Activated CD4-positive, alpha-beta T cell treated with anti-CD3 and anti-CD28 coated beads, Interleukin-2, amount 10 ng/mL, durations not matched to agents 7 days and 5 days (primary cell): ENCODE results near the gene HYAL2. TPM values are rescaled to one million over a fixed set of nuclear protein-coding genes. Genes with fewer than 3 reads are reported as not detected.

Experiments
- CTCF ChIA-PET: fragments of 350-600 bp; sonication (Branson Sonifier 250); formaldehyde crosslinking; loops from one replicate; lab custom pipeline; 2021; ENCODE audit warnings: antibody characterized with exemption; lab: Charles Lee
- POLR2A ChIA-PET: fragments of 350-600 bp; sonication (Branson Sonifier 250); formaldehyde crosslinking; loops from one replicate; lab custom pipeline; 2021; ENCODE audit warnings: antibody characterized with exemption; lab: Charles Lee
- DNase-seq: peaks from one replicate; pipeline ENCODE4 v3.0.0-alpha.2; 2020
- H3K27ac Mint-ChIP-seq: one replicate; pipeline ENCODE4 v1.8.0; 2021; ENCODE audit warnings: mild to moderate bottlenecking, moderate library complexity, mixed read lengths
- H3K27me3 Mint-ChIP-seq: one replicate; pipeline ENCODE4 v1.8.0; 2021; ENCODE audit warnings: mixed read lengths
- H3K36me3 Mint-ChIP-seq: one replicate; pipeline ENCODE4 v1.8.0; 2021; ENCODE audit warnings: low read depth, mixed read lengths
- H3K4me1 Mint-ChIP-seq: one replicate; pipeline ENCODE4 v1.8.0; 2021; ENCODE audit warnings: mixed read lengths
- H3K4me3 Mint-ChIP-seq: one replicate; pipeline ENCODE4 v1.8.0; 2021; ENCODE audit warnings: mild to moderate bottlenecking, moderate library complexity, mixed read lengths
- H3K9me3 Mint-ChIP-seq: one replicate; pipeline ENCODE4 v1.8.0; 2021; ENCODE audit warnings: mixed read lengths
- total RNA-seq, 2 experiments: library from RNA; stranded (reverse); gene quantifications; one replicate each; pipeline ENCODE4 v1.2.3, GENCODE V29; 2021

The HYAL2 gene
- total RNA-seq, 2 experiments from 2014 or later = 4.3 to 5.7 TPM

DNA sequence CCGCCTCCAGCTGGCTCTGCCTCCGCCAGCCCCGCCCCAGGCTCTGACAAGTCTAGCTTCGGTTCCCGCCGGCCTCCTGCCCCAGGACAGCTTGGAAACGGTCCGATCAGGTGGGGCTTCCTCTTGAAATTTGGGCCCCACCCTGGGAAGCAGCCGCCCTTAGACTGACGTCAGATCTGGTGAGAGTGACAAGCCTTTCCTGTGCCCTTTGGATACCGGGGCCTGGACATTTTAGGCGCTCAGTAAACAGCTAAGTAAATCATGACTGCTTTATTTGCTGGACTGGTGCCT, 23.0 kb downstream of the HYAL2 start:
- Mint-ChIP-seq H3K36me3 (peaks cover 1% of the 10 kb centered on the region), H3K4me3 (peak overlapping the region; percentile 95), H3K27me3 (no peaks in the 10 kb centered on the region), H3K4me1 (peaks cover 30% of the 10 kb centered on the region), H3K27ac (peak overlapping the region; percentile 100), H3K9me3 (no peaks in the 10 kb centered on the region)
- DNase-seq = no peak
- POLR2A ChIA-PET = interaction anchor here (0.7 to 1.1 kb wide), 2 partner anchors 38 to 51 kb away, joined by 3 read pairs; partner anchors contain the start of genes CYB561D2 and NPRL2
- CTCF ChIA-PET = interaction anchor here (0.7 to 4.5 kb wide), 15 partner anchors 10 to 105 kb away, joined by 3 to 21 read pairs (median 6); partner anchors contain the start of genes GNAI2, HYAL2, RASSF1 and TUSC2

DNA sequence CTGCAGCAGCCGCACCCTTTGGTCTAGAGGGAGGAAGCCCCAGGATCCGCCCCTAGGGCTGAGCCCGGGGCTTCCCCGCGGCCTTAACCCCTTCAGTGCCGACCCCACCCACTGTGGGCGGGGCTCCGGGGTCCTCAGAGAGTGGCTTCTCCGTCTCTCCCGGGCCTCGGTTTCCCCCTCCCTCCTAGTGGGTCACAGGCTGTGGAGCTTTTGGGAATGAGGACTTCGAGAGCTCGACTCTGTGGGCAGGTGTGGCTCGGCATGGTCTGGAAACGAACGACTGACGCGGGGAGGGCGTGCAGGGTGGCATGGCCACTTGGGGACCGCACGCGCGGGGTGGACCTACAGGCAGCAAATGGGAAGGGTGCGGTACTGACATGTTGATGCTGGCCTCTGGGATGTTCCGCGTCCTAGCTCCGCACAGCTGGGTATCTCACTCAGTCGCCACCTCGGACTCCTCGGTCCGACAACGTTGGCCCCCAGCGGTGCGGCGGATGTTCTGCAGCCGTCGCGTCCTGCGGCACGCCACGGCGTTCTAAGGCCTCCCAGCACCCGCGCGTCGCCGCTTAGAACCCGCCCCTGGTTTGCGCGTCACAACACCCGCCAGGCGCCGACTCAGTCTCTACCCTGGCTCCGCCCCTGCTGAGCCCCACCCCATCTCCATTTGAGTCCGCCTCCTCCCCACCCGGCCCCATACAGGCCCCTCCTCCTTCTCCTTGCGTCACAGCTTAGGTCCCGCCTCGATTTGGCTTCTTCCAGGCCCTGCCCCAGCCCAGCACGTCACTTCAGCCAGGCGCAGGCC, 23.5 kb downstream of the HYAL2 start, which contains the start of the genes HYAL3 and NAA80:
Gene HYAL3 (minus strand): TSS at position 570 of the 802 bp plus-strand sequence. CDS start 3,803 bp downstream, outside the sequence.
Gene NAA80 (minus strand): TSS at position 570 of the 802 bp plus-strand sequence. CDS start 1,942 bp downstream, outside the sequence.
- Mint-ChIP-seq H3K4me3 (peak within 1 kb of the TSS; percentile 95), H3K36me3 (peaks cover 1% of the 10 kb centered on the region), H3K27me3 (no peaks in the 10 kb centered on the region), H3K27ac (peak within 1 kb of the TSS; percentile 100), H3K9me3 (no peaks in the 10 kb centered on the region), H3K4me1 (peaks cover 30% of the 10 kb centered on the region)
- ChIA-PET POLR2A (interaction anchor here (0.7 to 1.1 kb wide), 2 partner anchors 38 to 52 kb away, joined by 3 read pairs; partner anchors contain the start of genes CYB561D2 and NPRL2), CTCF (interaction anchor here (0.7 to 4.5 kb wide), 19 partner anchors 10 to 293 kb away, joined by 3 to 21 read pairs (median 6); partner anchors contain the start of genes CYB561D2, GNAI2, HYAL2 and LSMEM2)
- peak; percentile 99 for DNase-seq

GRCh38 chr3:50297896-50298725, 24.4 kb downstream of the HYAL2 start:
- peak; percentile 8 for DNase-seq
- Mint-ChIP-seq H3K27me3 (no peaks in the 10 kb centered on the region), H3K9me3 (no peaks in the 10 kb centered on the region), H3K36me3 (peaks cover 1% of the 10 kb centered on the region), H3K4me3 (peak overlapping the region; percentile 95), H3K27ac (peak overlapping the region; percentile 100), H3K4me1 (peaks cover 35% of the 10 kb centered on the region)
- POLR2A ChIA-PET = no interaction called here
- CTCF ChIA-PET = interaction anchor here (0.6 to 4.5 kb wide), 15 partner anchors 9 to 294 kb away, joined by 3 to 21 read pairs (median 6); partner anchors contain the start of genes CYB561D2, GNAI2, HYAL2 and LSMEM2

GRCh38 chr3:50297384-50297775, 25.2 kb downstream of the HYAL2 start:
- H3K9me3 Mint-ChIP-seq = no peaks in the 10 kb centered on the region
- H3K36me3 Mint-ChIP-seq = peaks cover 1% of the 10 kb centered on the region
- peak overlapping the region; percentile 100 for H3K27ac Mint-ChIP-seq
- no peaks in the 10 kb centered on the region for H3K27me3 Mint-ChIP-seq
- no peak for DNase-seq
- ChIA-PET POLR2A (interaction anchor here (0.6 kb wide), 1 partner anchor 28 kb away, joined by 5 read pairs; the partner anchor contains the start of gene SEMA3B), CTCF (interaction anchor here (0.6 to 4.5 kb wide), 7 partner anchors 9 to 68 kb away, joined by 3 to 21 read pairs (median 4); partner anchors contain the start of genes HYAL2 and LSMEM2)
- H3K4me3 Mint-ChIP-seq = peak overlapping the region; percentile 95
- peaks cover 41% of the 10 kb centered on the region for H3K4me1 Mint-ChIP-seq

DNA sequence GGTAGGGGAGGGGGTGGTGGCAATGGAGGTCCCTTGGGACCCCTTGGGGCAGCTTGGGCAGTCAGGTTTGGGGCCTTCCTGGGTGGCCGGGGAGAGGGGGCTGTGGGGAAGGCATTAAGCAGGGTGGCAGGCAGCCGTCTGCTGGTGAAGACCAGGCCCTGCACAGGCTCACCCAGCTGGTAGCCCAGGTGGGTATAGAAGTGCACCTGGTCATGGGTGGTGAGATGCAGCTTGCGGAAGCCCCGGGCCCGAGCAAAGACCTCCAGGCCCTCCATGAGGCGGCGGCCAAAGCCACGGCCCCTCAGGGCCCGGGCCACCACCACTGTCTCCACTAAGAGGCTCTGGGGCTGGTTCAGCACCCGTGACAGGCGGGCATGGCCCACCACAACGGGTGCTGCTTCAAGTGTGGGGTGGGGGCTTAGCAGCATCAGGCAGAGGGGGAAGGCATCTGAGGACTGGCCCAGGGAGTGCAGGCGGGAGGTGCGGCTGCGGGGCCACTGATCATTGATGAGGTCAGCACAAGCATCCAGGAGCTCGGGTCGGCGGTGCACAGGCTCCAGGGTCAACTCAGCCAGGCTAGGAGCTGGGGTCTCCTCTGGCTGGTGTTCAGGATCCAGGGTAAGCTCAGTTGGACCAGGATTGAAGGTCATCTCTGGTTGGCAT, 25.7 kb downstream of the HYAL2 start:
- DNase-seq = peak; percentile 6
- POLR2A ChIA-PET = interaction anchor here (0.6 kb wide), 1 partner anchor 28 kb away, joined by 5 read pairs; the partner anchor contains the start of gene SEMA3B
- CTCF ChIA-PET = interaction anchor here (0.6 to 4.5 kb wide), 5 partner anchors 10 to 68 kb away, joined by 3 to 21 read pairs (median 4); partner anchors contain the start of gene HYAL2
- Mint-ChIP-seq H3K4me3 (no peak overlapping the region), H3K9me3 (no peaks in the 10 kb centered on the region), H3K36me3 (peaks cover 1% of the 10 kb centered on the region), H3K4me1 (peaks cover 42% of the 10 kb centered on the region), H3K27me3 (no peaks in the 10 kb centered on the region), H3K27ac (peak overlapping the region; percentile 71)

DNA sequence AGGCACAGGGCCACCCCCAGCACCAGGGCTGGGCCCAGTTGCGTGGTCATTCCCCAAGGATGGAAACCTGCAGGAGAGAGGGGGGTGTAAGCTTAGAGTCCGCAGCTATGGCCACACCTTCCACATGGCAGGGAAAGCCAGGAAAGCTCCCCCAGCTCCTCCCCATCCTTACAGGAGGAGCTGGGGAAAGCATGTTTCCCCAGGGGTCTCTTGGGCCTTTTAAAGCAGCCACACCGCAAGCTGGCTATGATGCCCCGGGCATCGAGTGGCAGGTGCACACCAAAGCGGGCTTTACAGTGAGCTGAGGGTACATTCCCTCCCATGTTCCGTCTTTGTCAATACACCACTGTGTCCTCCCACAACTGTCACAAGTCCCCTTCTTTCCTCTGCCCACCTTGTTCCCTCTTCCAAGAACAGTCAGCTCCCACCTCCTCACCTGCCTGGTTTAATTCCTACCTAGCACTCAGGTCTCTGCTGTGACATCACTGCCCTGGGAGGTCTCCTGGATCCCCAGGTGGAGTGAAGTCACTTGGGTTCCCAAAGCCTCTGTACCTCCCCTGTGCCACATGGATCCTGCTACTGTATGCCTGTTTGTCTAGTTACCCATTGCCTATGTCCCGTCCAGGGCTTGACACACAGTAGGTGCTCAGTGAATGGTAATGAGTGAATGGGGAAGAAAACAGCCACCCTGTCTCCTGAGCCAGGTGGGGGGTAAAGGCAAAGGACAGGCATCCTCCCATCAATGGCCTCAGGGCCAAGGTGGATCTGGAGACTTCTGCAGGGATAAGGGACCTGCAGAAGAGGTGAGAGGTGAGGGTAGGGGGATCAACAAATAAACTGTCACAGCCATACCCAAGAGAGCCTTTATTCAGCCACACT, 26.8 kb downstream of the HYAL2 start:
- peaks cover 44% of the 10 kb centered on the region for H3K4me1 Mint-ChIP-seq
- no peaks in the 10 kb centered on the region for H3K9me3 Mint-ChIP-seq
- POLR2A ChIA-PET = no interaction called here
- CTCF ChIA-PET = interaction anchor here (1.0 to 4.5 kb wide), 5 partner anchors 26 to 55 kb away, joined by 3 to 21 read pairs (median 5); partner anchors contain the start of genes CYB561D2, HYAL2 and NPRL2
- no peaks in the 10 kb centered on the region for H3K27me3 Mint-ChIP-seq
- H3K36me3 Mint-ChIP-seq = peaks cover 1% of the 10 kb centered on the region
- H3K4me3 Mint-ChIP-seq = no peak overlapping the region
- no peak overlapping the region for H3K27ac Mint-ChIP-seq
- DNase-seq = no peak

- Mint-ChIP-seq H3K27ac (peak overlapping the region; percentile 9), H3K9me3 (no peaks in the 10 kb centered on the region), H3K36me3 (peaks cover 1% of the 10 kb centered on the region), H3K27me3 (no peaks in the 10 kb centered on the region), H3K4me3 (no peak overlapping the region), H3K4me1 (peaks cover 40% of the 10 kb centered on the region)
- POLR2A ChIA-PET = no interaction called here
- CTCF ChIA-PET = interaction anchor here (1.3 to 3.8 kb wide), 4 partner anchors 27 to 56 kb away, joined by 3 to 10 read pairs (median 6); partner anchors contain the start of genes CYB561D2, HYAL2 and NPRL2
- DNase-seq = no peak
Observed at GRCh38 chr3:50294492-50295403, 27.8 kb downstream of the HYAL2 start.

DNA sequence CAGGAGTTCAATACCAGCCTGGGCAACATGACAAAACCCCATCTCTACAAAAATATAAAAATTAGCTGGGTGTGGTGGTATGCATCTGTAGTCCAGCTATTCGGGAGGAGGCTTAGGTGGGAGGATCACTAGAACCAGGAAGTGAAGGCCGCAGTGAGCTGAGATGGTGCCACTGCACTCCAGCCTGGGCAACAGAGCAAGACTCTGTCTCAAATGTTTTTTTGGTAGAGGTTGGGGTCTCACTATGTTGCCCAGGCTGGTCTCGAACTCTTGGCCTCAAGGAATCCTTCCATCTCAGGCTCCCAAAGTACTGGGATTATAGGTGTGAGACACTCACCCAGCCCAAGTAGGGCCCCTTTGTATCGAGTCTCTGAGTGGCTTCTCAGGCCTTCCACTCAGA, 28.5 kb downstream of the HYAL2 start:
- DNase-seq = peak; percentile 5
- CTCF ChIA-PET = interaction anchor here (0.6 to 3.8 kb wide), 4 partner anchors 11 to 95 kb away, joined by 3 to 10 read pairs (median 4); no protein-coding TSS in a partner anchor
- H3K4me3 Mint-ChIP-seq = no peak overlapping the region
- POLR2A ChIA-PET = no interaction called here
- peaks cover 1% of the 10 kb centered on the region for H3K36me3 Mint-ChIP-seq
- H3K4me1 Mint-ChIP-seq = peaks cover 39% of the 10 kb centered on the region
- peak overlapping the region; percentile 95 for H3K27ac Mint-ChIP-seq
- H3K27me3 Mint-ChIP-seq = no peaks in the 10 kb centered on the region
- H3K9me3 Mint-ChIP-seq = no peaks in the 10 kb centered on the region

GRCh38 chr3:50293079-50293801, 29.3 kb downstream of the HYAL2 start:
- Mint-ChIP-seq H3K9me3 (no peaks in the 10 kb centered on the region), H3K36me3 (peaks cover 1% of the 10 kb centered on the region), H3K27ac (peak overlapping the region; percentile 95), H3K4me1 (peaks cover 35% of the 10 kb centered on the region), H3K27me3 (no peaks in the 10 kb centered on the region), H3K4me3 (peak overlapping the region; percentile 88)
- CTCF ChIA-PET = interaction anchor here (0.6 to 3.8 kb wide), 9 partner anchors 11 to 137 kb away, joined by 3 to 10 read pairs (median 3); partner anchors contain the start of gene RASSF1
- peak; percentile 5 for DNase-seq
- POLR2A ChIA-PET = no interaction called here
